Measurements from ENCODE around the gene CHD2. TPM values are rescaled to one million over a fixed set of nuclear protein-coding genes. Genes with fewer than 3 reads are reported as not detected.

CHD2 gene
- polyA plus RNA-seq, 2 of the 4 experiments (the other 2 are of a cell fraction): 29.5 to 68.2 TPM

DNA sequence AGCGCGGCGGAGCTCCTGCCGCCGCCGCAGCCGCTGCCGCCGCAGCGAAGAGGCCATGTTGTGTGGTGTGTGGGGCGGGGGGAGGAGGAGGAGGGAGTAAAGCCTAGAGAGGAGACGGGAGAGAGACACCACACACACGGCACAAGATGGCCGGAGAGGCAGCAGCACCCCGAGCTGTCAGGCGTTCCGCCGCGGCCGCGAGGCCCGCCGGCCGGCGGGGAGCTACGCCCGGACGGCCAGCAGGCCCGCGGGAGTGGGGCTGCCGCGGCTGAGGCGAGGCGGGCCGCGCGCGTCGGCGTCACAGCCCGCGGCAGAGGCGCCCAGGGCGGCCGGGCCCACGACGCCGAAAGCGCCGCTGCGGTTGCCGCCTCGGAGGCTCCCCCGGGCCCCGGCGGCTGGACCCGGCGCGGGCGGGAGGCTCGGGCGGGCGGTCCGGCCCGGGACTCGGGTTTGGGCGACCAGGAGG, 17.4 kb upstream of the CHD2 start:
- no peak for DNase-seq (ENCODE audit: low read depth in 1 of 2, low spot score in 1 of 2)
- Histone ChIP-seq H3K4me2 (peak overlapping the region; percentile 69), H3K4me3 (peak overlapping the region; percentile 85), H3K27ac (peak overlapping the region; percentile 98 to 99), H3K9me3 (no peaks in the 10 kb centered on the region), H3K4me1 (peaks cover 36% of the 10 kb centered on the region)
- under 1% methylated on average over 15 of the region's 67 CpGs for WGBS (ENCODE audit: missing lambda C conversion rate)
- ChIA-PET POLR2A (interaction anchor here (0.6 to 10.4 kb wide), 30 partner anchors 8 to 785 kb away, joined by 3 to 374 read pairs (median 9); partner anchors contain the start of gene CHD2), CTCF (interaction anchor here (1.0 to 17.1 kb wide), 16 partner anchors 14 to 86 kb away, joined by 3 to 168 read pairs (median 7); partner anchors contain the start of gene CHD2)
- ATAC-seq: peak; percentile 82 to 93
- no peak for FAIRE-seq
- TF ChIP-seq JUNB (IDR thresholded peaks at IDR 0.05): no peak
- TF ChIP-seq EHF (CRISPR knock-in tag; IDR thresholded peaks at IDR 0.05): no peak
- no peak for TF ChIP-seq RFX5 (IDR thresholded peaks at IDR 0.05)
- TF ChIP-seq, protein P1, sequence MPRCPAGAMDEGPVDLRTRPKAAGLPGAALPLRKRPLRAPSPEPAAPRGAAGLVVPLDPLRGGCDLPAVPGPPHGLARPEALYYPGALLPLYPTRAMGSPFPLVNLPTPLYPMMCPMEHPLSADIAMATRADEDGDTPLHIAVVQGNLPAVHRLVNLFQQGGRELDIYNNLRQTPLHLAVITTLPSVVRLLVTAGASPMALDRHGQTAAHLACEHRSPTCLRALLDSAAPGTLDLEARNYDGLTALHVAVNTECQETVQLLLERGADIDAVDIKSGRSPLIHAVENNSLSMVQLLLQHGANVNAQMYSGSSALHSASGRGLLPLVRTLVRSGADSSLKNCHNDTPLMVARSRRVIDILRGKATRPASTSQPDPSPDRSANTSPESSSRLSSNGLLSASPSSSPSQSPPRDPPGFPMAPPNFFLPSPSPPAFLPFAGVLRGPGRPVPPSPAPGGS (IDR thresholded peaks at IDR 0.05): peak; percentile 82; the same call in 2 of the 3 replicates
- TF ChIP-seq GATA3 (IDR thresholded peaks at IDR 0.05; ENCODE audit: borderline replicate concordance): peak; percentile 11; the same call in 1 of the 2 replicates
- TF ChIP-seq CHD4 (IDR thresholded peaks at IDR 0.05; ENCODE audit: borderline replicate concordance): no peak
- no peak for TF ChIP-seq ZSCAN20 (CRISPR knock-in tag; IDR thresholded peaks at IDR 0.05)
- TF ChIP-seq HOXB13 (CRISPR knock-in tag; IDR thresholded peaks at IDR 0.05; ENCODE audit: low read depth): no peak
- TF ChIP-seq CEBPB (IDR thresholded peaks at IDR 0.05): no peak
- TF ChIP-seq, protein P2, sequence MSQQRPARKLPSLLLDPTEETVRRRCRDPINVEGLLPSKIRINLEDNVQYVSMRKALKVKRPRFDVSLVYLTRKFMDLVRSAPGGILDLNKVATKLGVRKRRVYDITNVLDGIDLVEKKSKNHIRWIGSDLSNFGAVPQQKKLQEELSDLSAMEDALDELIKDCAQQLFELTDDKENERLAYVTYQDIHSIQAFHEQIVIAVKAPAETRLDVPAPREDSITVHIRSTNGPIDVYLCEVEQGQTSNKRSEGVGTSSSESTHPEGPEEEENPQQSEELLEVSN (IDR thresholded peaks at IDR 0.05; ENCODE audit: borderline replicate concordance, low read depth): 0 out of 2 replicates have a peak, but pooled peaks have one; percentile 33
- no peak for TF ChIP-seq HDAC2 (IDR thresholded peaks at IDR 0.05)
- no peak for TF ChIP-seq FOSL2 (IDR thresholded peaks at IDR 0.05)
- 0 out of 2 replicates have a peak, but pooled peaks have one; percentile 20 for TF ChIP-seq FOSL2 (CRISPR knock-in tag; IDR thresholded peaks at IDR 0.05)
- TF ChIP-seq FOSB (CRISPR knock-in tag; IDR thresholded peaks at IDR 0.05): no peak
- no peak for TF ChIP-seq KDM1A (IDR thresholded peaks at IDR 0.05; ENCODE audit: low read depth)
- TF ChIP-seq, protein P3, sequence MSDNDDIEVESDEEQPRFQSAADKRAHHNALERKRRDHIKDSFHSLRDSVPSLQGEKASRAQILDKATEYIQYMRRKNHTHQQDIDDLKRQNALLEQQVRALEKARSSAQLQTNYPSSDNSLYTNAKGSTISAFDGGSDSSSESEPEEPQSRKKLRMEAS (IDR thresholded peaks at IDR 0.05): peak; percentile 61
- peak; percentile 70 for TF ChIP-seq MYC (IDR thresholded peaks at IDR 0.05; ENCODE audit: borderline replicate concordance, low read length)
- TF ChIP-seq, protein P4, sequence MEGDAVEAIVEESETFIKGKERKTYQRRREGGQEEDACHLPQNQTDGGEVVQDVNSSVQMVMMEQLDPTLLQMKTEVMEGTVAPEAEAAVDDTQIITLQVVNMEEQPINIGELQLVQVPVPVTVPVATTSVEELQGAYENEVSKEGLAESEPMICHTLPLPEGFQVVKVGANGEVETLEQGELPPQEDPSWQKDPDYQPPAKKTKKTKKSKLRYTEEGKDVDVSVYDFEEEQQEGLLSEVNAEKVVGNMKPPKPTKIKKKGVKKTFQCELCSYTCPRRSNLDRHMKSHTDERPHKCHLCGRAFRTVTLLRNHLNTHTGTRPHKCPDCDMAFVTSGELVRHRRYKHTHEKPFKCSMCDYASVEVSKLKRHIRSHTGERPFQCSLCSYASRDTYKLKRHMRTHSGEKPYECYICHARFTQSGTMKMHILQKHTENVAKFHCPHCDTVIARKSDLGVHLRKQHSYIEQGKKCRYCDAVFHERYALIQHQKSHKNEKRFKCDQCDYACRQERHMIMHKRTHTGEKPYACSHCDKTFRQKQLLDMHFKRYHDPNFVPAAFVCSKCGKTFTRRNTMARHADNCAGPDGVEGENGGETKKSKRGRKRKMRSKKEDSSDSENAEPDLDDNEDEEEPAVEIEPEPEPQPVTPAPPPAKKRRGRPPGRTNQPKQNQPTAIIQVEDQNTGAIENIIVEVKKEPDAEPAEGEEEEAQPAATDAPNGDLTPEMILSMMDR (IDR thresholded peaks at IDR 0.05): no peak
- TF ChIP-seq FOXS1 (CRISPR knock-in tag; IDR thresholded peaks at IDR 0.05): no peak
- no peak for TF ChIP-seq BHLHE40 (IDR thresholded peaks at IDR 0.05; ENCODE audit: low read depth, low read length)
- TF ChIP-seq MAFK (IDR thresholded peaks at IDR 0.05; ENCODE audit: partially characterized antibody): no peak
- no peak for TF ChIP-seq HOXA7 (CRISPR knock-in tag; IDR thresholded peaks at IDR 0.05)
- TF ChIP-seq RNF2 (IDR thresholded peaks at IDR 0.05; ENCODE audit: borderline replicate concordance, low read depth): no peak
- no peak for TF ChIP-seq ZNF302 (CRISPR knock-in tag; IDR thresholded peaks at IDR 0.05)
- TF ChIP-seq, protein P5, sequence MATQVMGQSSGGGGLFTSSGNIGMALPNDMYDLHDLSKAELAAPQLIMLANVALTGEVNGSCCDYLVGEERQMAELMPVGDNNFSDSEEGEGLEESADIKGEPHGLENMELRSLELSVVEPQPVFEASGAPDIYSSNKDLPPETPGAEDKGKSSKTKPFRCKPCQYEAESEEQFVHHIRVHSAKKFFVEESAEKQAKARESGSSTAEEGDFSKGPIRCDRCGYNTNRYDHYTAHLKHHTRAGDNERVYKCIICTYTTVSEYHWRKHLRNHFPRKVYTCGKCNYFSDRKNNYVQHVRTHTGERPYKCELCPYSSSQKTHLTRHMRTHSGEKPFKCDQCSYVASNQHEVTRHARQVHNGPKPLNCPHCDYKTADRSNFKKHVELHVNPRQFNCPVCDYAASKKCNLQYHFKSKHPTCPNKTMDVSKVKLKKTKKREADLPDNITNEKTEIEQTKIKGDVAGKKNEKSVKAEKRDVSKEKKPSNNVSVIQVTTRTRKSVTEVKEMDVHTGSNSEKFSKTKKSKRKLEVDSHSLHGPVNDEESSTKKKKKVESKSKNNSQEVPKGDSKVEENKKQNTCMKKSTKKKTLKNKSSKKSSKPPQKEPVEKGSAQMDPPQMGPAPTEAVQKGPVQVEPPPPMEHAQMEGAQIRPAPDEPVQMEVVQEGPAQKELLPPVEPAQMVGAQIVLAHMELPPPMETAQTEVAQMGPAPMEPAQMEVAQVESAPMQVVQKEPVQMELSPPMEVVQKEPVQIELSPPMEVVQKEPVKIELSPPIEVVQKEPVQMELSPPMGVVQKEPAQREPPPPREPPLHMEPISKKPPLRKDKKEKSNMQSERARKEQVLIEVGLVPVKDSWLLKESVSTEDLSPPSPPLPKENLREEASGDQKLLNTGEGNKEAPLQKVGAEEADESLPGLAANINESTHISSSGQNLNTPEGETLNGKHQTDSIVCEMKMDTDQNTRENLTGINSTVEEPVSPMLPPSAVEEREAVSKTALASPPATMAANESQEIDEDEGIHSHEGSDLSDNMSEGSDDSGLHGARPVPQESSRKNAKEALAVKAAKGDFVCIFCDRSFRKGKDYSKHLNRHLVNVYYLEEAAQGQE (IDR thresholded peaks at IDR 0.05): no peak
- no peak for TF ChIP-seq ZFP36 (IDR thresholded peaks at IDR 0.05; ENCODE audit: borderline replicate concordance, partially characterized antibody)
- no peak for TF ChIP-seq HEYL (CRISPR knock-in tag; IDR thresholded peaks at IDR 0.05)
- TF ChIP-seq, protein P6, sequence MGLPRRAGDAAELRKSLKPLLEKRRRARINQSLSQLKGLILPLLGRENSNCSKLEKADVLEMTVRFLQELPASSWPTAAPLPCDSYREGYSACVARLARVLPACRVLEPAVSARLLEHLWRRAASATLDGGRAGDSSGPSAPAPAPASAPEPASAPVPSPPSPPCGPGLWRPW (IDR thresholded peaks at IDR 0.05): no peak
- TF ChIP-seq PHF8 (IDR thresholded peaks at IDR 0.05; ENCODE audit: borderline replicate concordance, low read depth): no peak
- peak; percentile 100 for TF ChIP-seq POLR2A (IDR thresholded peaks at IDR 0.05; ENCODE audit: low read length)
- no peak for TF ChIP-seq TP53 (CRISPR knock-in tag; IDR thresholded peaks at IDR 0.05)
- TF ChIP-seq ZC3H11A (IDR thresholded peaks at IDR 0.05): no peak
- no peak for TF ChIP-seq NFE2L2 (conservative IDR thresholded peaks at IDR 0.05; ENCODE audit: low read length)
- no peak for TF ChIP-seq NPAS2 (CRISPR knock-in tag; IDR thresholded peaks at IDR 0.05; ENCODE audit: borderline replicate concordance)
- TF ChIP-seq POLR2AphosphoS2 (conservative IDR thresholded peaks at IDR 0.05; ENCODE audit: low read length): peak; percentile 41; the same call in 1 of the 2 replicates
- no peak for TF ChIP-seq CHD2 (IDR thresholded peaks at IDR 0.05; ENCODE audit: low read length, partially characterized antibody)
- TF ChIP-seq ESRRA (IDR thresholded peaks at IDR 0.05; ENCODE audit: borderline replicate concordance, low read length): no peak

Data from A549 (cell line).